Measurements from ENCODE around the gene LIMK1.

- TF ChIP-seq CTCF (IDR thresholded peaks at IDR 0.05) (no peak), POLR2A (IDR thresholded peaks at IDR 0.05) (no peak), EP300 (IDR thresholded peaks at IDR 0.05) (no peak), POLR2AphosphoS5 (IDR thresholded peaks at IDR 0.05) (no peak)
These were observed 72.3 kb downstream of the LIMK1 start for GRCh38 chr7:74155810-74156395.
